ENCODE results near the gene CFI.

GRCh38 chr4:109847896-109848442 is 46.2 kb upstream of the CFI start, which contains the start of gene LRIT3:
- no peak for TF ChIP-seq POLR2A (IDR thresholded peaks at IDR 0.05; ENCODE audit: control extremely low read depth in 1 of 2, low read depth in 2 of 2, low read length in 2 of 2)
- no peak for TF ChIP-seq CTCF (IDR thresholded peaks at IDR 0.05; ENCODE audit: control extremely low read depth in 1 of 3, insufficient read depth in 1 of 3, low read depth in 1 of 3, low read length in 3 of 3)
- TF ChIP-seq RXRA (IDR thresholded peaks at IDR 0.05; ENCODE audit: insufficient read depth, low read depth, low read length), result no peak
- TF ChIP-seq TEAD4 (IDR thresholded peaks at IDR 0.05; ENCODE audit: low read depth, low read length), result no peak

All from H1 (cell line).